GM19023 (cell line): ENCODE results near the gene AK4.

Experiments
- ATAC-seq: cut with Tn5 transposase; IDR thresholded peaks from one replicate; pipeline ENCODE4 v1.9.1; 2021; ENCODE audit warnings: mild to moderate bottlenecking, moderate library complexity; ENCODE audit not compliant: unreplicated experiment

The AK4 gene

GRCh38 chr1:65243491-65243890 is 95.5 kb downstream of the AK4 start:
- ATAC-seq = no peak

GRCh38 chr1:65245295-65245694 is 97.3 kb downstream of the AK4 start:
- no peak for ATAC-seq

- no peak for ATAC-seq
Observed at GRCh38 chr1:65247419-65248359, 99.7 kb downstream of the AK4 start.

GRCh38 chr1:65250826-65251225 is 102.8 kb downstream of the AK4 start:
- ATAC-seq = no peak

- peak; percentile 42 for ATAC-seq
Observed at GRCh38 chr1:65253800-65254319, 105.9 kb downstream of the AK4 start.

- peak; percentile 96 for ATAC-seq
Observed at GRCh38 chr1:65254320-65255034, 106.5 kb downstream of the AK4 start.

- no peak for ATAC-seq
Observed at GRCh38 chr1:65255035-65255655, 107.1 kb downstream of the AK4 start.

- ATAC-seq = no peak
Observed at GRCh38 chr1:65255656-65256050, 107.7 kb downstream of the AK4 start.

GRCh38 chr1:65256860-65257708 is 109.1 kb downstream of the AK4 start:
- ATAC-seq = no peak

- ATAC-seq = no peak
Observed at GRCh38 chr1:65258106-65258505, 110.1 kb downstream of the AK4 start.

GRCh38 chr1:65259816-65260215 is 111.8 kb downstream of the AK4 start:
- ATAC-seq = no peak

- ATAC-seq = no peak
Observed at GRCh38 chr1:65260851-65261473, 113.0 kb downstream of the AK4 start.

GRCh38 chr1:65263286-65263685 is 115.3 kb downstream of the AK4 start:
- ATAC-seq = no peak

GRCh38 chr1:65264197-65264929 is 116.4 kb downstream of the AK4 start:
- no peak for ATAC-seq

- ATAC-seq = no peak
Observed at GRCh38 chr1:65265296-65265650, 117.3 kb downstream of the AK4 start.

- no peak for ATAC-seq
Observed at GRCh38 chr1:65265651-65266351, 117.8 kb downstream of the AK4 start.

- no peak for ATAC-seq
Observed at GRCh38 chr1:65266476-65266875, 118.5 kb downstream of the AK4 start.

GRCh38 chr1:65267271-65267670 is 119.3 kb downstream of the AK4 start:
- no peak for ATAC-seq

- no peak for ATAC-seq
Observed at GRCh38 chr1:65267683-65268082, 119.7 kb downstream of the AK4 start.
